ENCODE data around the gene C8G.

DNA sequence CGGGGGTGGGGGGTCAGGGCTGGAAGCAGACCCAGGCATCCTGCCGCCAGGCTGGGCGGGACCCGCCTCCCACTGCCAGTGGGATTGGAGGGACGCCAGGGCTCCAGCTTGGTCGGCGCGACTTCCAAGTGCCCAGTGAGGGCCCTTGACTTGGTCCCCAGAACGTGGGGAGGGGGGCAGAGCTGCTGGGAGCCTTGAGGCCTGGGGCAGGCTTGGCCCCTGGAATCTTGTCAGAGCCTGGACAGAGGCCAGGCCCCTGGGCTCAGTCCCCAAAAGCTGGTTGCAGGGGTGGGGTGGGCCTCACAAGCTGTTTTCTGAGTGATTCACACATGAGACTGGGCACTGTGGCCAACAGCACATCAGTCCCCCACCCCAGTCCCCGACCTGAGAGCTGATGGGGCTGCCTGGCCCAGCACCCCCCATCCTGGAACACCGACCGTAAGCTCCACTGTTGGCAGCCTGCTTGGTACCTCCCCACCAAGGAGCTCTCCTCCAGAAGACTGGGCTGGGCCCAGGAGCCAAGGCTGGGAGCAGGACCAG, 50.8 kb downstream of the C8G start:
- TF ChIP-seq POLR2A (IDR thresholded peaks at IDR 0.05; ENCODE audit: low read depth, low read length) (no peak), TAF1 (IDR thresholded peaks at IDR 0.05; ENCODE audit: borderline replicate concordance, low read depth, low read length) (no peak)
